ENCODE data around the gene PHF12. TPM values are rescaled to one million over a fixed set of nuclear protein-coding genes. Genes with fewer than 3 reads are reported as not detected.
"Not testable (repeated sequence)": the region's sequence is repeated elsewhere in the genome, so short reads cannot be mapped to it uniquely, and the experiment has no call there.

Gene PHF12
- total RNA-seq, 1 experiment from 2014 or later = 29.1 TPM

DNA sequence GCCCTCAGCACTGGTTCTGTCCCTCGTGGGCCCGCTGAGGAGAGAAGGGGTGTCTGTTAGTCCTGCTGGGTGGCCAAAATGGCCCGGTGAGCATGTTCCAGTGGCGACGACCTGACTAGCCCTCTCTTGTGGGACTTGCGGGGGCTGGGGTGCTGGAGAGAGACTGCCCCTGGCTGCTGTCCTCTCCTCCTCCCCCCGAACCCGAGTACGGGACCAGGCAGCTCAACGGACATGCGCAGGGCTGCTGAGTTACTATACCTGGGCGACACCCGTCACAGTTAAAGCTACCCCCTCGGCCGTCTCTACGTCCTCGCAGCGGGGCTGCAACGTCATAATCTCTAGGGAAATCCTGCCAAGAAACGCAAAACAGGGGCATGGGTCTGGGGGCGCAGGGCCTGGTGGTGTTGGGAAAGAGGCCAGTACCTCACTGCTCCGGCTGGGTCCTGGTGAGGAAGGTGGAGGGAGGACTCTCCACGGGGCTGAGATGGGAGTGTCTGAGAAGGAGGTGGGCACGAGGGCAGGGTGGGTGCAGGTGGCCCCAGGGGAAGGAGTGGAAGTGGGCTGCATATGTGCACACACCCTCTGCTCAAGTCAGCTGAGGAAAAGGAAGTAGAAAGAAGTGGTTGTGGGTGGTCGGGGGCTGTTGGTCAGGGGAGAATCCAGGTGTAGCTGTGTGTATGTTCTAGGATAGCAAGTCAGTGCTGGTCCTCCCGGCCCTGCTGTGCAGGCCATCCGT lies 67.2 kb downstream of the PHF12 start:
- no peak for DNase-seq (ENCODE audit: low read depth)

DNA sequence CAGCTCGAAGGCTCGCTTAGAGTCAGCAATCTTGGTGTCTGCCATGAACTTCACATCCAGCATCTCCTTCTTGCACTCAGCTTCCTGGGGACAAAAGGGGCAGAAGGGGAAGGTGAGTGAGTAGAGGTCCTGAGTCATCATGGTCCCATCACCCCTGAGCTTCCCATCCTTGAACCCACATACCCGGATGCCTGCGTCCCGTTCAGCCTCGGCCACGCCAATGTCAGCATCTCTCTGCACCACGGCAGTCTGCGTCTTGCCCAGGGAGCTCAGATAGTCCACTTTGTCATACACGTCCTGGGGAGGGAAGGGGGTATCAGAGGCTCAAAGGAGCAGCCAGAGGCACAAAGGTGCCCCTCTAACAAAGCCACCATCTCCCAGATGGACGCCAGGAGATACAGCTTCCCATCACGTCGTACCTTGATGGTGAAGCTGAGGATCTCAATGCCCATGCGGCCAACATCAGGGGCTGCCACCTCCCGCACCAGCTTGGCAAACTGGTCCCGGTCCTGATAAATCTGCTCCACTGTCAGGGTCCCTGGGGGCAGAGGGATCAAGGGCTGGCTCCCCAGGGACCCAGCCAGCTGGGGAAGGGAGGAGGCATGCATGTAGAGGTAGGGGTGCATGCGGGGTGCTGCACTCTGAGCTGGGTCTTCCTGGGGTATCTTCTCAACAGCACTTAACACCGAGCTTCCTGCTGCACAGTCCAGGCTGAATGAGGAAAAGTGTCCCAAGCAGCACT lies 69.0 kb downstream of the PHF12 start:
- DNase-seq (ENCODE audit: low read depth) = no peak

DNA sequence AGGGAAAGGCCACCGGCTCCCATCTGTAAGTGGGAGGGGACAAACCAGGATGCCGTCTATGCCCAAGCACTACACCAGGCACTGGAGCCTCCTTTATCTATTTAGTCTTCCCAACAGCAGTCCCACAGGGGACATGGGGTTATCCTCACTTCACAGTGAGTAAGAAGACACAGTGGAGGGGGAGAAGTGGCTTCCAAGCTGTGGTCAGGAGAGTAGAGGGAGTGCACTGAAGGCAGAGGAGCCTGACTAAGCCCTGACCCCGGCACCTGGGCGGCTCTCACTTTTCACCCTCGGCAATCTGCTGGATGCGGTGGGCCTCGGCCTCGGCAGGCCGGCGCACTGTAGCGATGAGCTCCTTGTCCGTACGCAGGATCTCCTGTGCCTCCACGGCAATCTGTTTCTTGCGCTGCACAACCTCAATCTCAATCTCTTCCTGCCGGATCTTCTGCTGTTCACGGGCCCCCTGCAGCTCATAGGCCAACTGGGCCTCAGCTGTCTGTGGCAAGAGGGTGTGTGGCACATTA lies 69.7 kb downstream of the PHF12 start:
- no peak for DNase-seq (ENCODE audit: low read depth)

DNA sequence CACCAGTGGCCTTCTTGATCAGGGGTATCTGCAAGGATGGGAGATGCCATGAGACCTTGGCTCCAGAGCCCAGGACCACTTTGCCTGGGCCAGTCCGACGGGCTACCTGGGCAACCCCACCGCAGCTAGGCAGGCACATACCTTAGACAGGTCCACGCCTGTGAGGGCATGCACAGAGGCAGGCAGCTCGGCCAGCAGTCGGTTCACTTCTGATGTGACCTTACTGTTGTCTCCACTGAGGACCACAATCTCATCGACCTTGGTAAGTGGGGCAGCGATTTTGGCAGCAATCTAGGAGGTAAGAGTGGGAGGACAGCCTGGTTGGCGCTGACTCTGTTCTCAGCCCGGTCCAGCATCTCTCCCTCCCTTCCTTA lies 70.8 kb downstream of the PHF12 start:
- DNase-seq (ENCODE audit: low read depth) = no peak

DNA sequence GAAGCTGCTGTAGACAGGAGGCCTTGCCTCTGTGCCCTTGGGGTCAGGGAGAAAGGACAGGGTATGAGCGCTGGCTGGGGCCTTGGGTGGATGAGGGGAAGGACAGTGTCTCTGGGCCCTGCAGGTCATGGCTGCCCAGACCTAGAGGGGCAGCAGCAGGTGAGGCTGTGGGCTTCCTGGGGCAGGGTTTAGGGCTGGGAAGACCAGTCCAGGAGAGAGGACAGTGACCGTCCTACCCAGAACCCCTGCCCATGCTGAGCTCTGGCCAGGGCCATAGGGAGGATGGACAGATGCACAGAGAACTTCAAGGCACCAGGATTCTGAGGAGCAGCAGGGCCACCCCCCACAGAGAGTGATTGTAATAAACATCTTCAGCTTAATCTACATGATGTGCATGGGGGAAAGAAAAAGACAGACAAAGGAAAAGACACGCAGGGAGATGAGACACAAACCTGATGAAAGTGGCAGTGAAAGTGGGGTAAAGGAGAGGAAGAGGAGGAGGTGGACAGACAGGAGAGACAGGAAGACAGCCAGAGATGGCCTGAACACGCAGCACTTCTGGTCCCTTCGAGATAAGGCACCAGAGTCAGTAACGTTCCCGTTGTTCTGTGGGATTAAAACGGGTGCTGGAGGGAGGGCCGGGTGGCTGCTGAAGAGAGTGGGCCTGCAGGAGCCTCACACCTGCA lies 71.3 kb downstream of the PHF12 start:
- no peak for DNase-seq (ENCODE audit: low read depth)

DNA sequence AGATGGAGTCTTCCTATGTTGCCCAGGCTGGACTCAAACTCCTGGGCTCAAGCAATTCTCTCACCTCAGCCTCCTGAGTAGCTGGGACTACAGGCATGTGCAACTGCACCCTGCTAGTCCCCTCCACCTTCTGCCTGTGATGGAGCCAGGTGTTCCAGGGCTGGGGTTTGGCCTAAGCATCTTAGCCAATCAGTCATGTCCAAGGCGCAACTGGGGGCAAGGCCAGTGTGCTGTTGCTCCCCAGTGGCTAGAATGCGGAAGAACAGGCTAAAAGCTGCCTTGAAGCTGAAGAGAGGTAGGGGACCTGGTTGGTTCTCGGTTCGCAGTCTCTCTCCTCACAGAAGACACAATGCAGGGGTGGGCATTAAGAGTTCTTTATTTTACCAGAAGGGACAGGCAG lies 72.3 kb downstream of the PHF12 start:
- peak; percentile 35 for DNase-seq (ENCODE audit: low read depth)

DNA sequence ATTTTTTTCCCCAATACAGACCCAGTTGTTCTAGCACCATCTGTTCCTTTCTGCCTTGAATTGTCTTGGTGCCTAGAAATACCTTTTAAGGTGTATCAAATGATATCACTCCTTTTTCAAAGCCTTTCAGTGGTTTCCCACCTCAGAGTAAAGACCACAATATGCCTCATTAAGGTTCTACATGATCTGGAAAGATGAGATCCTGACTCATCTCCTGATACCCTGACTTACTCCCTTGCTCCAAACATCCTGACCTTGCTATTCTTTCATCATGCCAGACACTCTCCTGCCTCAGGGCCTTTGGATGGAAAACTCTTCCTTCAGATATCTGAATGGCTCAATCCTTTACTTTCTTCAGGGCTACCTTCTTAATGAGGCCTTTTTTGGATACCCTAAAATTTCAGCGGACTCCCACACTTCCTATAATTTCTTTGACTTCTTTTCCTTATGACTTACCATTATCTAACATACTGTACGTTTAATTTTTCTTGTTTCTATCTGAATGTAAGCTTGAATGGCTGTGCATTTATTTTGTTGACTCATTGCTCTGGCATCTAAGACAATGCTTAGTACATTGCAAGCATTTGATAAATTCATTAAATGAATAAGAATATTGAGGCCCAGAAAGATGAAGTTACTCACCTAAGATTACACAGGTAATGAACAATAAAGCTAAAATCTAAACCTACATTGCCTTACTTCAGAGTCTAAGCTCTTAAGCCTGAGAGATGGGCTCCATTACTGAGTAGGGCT lies 73.0 kb downstream of the PHF12 start:
- no peak for DNase-seq (ENCODE audit: low read depth)

DNA sequence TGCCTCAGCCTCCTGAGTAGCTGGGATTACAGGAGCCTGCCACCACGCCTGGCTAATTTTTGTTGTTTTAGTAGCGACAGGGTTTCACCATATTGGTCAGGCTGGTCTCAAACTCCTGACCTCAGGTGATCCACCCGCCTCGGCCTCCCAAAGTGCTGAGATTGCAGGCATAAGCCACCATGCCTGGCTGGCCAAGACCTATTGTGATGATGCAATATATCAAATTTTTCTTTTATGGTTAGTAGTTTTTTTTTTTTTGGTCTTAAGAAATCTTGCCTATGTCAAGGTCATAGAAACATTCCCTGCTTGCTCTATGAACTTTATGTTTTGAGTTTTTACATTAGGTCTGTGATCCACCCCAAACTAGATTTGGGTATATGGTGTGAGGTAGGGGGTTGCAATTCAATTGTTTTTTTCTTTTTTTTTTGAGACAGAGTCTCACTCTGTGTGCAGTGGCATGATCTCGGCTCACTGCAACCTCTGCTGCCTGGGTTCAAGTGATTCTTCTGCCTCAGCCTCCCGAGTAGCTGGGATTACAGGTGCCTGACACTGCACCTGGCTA lies 74.1 kb downstream of the PHF12 start:
- not testable (repeated sequence) for DNase-seq (ENCODE audit: low read depth)

DNA sequence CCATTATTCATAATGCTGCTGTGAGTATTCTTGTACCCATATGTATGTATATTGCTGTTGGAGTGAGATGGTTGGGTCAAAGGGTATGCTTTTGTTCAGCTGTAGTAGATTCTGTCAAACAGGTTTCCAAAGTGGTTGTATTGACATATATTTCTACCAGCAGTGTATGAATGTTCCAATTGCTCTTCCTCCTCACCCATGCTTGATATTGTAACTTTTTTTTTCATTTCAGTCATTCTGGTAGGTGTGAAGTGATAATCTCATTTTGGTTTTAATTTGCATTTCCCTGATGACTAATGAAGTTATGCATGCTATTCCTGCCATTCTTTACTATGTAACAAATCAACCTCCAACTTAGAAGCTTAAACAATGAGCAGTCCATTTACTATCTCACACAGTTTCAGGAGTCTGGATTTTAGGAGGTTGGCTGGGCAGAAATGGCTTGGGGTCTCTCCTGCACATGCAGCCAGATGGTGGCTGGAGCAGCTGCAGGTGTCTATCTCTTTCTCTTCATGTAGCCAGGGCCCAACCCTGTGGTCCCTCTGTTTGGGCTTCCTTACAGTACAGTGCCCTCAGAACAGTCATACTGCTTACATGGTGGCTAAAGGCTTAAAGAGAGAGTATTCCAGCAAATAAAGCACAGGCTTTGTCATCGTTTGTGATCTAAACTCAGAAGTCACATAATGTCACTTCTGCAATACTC lies 75.3 kb downstream of the PHF12 start:
- DNase-seq (ENCODE audit: low read depth) = no peak

DNA sequence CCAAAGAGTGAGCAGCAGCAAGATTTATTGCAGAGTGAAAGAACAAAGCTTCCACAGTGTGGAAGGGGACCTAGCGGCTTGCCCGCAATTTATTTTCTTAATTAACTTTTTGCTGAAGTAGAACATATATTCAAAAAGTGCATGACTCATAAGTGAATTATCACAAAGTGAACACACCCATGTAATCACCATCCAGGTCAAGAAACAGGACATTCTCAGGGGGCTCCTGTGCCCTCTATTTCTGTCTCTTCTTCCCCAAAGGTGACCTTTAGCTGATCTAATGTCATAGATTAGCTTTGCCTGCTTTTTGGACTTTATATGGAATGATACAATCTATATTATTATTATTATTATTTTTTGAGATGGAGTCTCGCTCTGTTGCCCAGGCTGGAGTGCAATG lies 76.6 kb downstream of the PHF12 start:
- no peak for DNase-seq (ENCODE audit: low read depth)

DNA sequence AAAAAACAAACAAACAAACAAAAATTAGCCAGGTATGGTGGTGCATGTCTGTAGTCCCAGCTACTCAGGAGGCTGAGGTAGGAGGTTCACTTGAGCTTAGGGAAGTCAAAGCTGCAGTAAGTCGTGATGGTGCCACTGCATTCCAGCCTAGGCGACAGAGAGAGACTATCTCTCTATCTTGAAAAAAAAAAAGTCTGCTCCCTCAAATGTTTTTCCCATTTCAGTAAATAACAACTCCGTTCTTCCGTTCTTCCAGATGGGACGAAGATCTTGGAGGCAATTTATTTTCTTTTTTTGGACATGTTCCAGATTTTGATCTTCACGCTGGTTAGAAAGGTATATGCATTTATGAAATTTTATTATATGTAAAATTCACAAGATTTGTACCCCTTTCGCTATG lies 77.5 kb downstream of the PHF12 start:
- DNase-seq (ENCODE audit: low read depth) = no peak

DNA sequence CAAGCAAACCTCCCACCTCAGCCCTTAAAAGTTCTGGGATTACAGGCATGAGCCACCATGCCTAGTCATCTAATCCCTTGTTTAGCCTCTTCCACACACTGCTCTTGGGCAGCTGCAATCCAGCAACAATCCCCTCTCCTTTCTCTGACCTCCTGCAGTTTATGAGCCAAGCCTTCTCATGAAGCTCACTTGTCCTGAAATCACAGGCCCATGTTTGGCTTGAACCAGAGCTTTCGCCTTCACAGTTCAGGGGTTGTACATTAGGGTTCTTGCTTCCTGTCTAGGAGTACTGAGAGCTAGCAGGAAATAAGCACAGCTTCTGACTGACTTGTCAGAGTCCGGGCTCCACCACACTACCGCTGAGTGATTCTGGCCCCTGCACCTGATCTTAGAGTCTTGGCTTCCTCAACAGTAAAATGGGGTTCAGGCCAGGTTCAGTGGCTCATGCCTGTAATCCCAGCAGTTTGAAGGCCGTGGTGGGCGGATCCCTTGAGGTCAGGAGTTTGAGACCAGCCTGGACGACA lies 80.2 kb downstream of the PHF12 start:
- DNase-seq (ENCODE audit: low read depth) = no peak

DNA sequence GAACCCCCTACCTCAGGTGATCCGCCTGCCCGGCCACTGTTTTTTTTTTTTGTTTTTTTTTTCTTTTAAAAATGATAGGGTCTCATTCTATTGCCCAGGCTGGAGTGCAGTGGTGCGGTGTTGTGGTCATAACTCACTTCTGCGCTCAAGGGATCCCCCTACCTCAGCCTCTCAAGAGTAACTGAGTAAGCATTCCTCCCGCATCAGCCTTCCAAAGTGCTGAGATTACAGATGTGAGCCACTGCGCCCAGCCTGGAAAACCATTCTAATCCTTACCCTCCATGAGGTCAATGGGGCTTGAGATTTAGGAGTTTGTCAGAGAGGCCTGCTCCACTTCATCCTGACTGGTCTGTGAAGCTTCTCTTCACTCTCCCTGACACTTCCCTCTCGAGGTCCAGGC lies 84.0 kb downstream of the PHF12 start:
- no peak for DNase-seq (ENCODE audit: low read depth)

DNA sequence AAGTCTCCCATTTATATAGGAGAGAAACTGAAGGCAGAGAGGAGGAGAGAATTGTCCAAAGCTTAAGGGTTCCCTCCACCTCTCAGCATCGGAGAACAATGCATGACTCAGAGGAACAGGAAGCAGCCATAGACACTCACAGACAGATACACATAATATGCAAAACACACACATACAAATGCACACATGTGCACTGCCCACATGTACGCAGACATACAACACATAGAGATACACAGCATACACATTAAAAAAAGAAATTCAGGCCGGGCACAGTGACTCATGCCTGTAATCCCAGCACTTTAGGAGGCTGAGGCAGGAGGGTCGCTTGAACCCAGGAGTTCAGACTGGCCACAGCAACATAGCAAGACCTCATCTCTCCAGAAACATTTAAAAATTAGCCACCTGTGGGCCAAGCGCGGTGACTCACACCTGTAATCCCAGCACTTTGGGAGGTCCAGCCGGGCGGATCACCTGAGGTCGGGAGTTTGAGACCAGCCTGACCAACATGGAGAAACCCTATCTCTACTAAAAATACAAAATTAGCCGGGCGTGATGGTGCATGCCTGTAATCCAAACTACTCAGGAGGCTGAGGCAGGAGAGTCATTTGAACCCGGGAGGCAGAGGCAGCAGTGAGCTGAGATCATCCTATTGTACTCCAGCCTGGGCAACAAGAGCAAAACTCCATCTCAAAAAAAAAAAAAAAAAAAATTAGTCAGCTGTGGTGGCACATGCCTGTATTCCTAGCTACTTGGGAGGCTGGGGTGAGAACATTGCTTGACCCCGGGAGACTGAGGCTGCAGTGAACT lies 85.2 kb downstream of the PHF12 start:
- DNase-seq (ENCODE audit: low read depth) = no peak

DNA sequence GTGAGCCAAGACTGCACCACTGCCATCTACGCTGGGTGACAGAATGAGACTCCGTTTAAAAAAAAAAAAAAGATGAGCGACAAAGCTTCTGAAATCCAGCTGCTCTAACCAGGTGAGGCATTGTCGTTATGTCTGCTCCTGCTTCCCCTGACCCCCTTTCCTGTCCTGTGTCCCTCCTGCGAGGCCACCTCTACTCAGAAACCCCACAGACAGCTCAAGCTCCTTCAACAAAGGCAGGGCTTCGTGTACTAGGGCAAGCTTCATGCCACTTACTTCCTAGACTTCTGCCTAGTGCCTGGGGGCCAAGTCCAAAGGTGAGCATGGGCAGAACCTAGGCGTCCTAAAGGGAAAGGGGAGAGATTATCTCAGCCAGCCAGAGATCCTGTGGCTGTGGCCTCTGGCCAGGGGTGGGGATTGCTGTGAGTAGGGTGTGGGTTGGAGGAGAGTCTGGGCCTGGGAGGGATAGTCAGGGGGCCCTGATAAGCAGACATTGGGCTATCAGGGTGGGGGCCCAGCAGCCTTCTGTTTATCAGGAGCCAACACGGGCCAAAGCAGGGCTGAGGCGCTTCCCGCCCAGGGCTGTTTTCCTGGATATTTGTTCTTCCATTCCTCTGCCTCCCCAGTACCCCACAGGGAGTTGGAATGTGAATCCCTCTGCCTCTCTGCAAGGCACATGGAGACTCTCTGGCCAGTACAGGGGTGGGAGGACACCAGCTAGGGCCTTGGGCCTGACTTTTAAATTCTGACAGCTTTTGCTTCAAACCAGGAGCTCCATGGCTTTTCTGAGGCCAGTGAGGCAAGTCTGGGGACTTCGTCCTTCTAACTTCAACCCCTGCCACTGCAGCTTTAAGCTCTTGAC lies 86.1 kb downstream of the PHF12 start:
- no peak for DNase-seq (ENCODE audit: low read depth)

DNA sequence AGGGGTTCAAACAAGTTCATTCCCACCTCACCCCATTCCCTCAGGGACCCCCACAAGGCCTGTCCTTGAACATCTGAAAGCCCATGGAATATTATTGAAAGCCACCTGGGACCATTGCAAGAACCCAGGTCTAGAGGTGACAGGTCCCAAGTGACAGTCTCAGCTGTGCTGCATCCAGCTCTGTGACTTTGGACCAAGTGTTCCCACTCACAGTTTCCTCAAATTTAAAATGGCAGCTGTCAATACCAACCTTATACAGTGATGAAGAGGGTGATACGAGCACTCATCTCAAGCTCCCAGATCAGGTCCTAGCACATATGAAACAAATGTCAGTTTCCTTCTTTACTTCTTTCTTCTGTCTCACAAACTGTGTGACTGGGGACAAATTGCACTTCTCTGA lies 87.4 kb downstream of the PHF12 start:
- no peak for DNase-seq (ENCODE audit: low read depth)

DNA sequence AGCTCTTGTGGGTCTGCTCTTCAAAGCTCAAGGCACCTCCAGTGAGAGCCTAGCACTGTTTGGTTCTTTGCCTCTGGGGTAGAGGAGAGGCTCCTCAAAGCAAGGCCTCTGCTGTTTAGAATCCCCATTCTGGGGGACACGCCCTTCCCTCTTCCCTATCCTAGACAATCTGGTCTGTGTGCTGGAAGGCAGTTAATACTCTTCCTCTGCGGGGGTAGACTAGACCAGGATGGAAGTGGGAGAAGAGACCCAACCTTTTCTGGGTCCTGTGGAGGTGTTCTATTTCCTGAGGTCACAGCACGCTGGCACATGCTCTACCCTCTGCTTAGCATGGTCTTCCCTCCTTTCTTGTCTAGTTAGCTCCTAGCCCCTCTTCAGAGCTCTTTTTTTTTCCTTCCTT lies 88.8 kb downstream of the PHF12 start:
- no peak for DNase-seq (ENCODE audit: low read depth)

DNA sequence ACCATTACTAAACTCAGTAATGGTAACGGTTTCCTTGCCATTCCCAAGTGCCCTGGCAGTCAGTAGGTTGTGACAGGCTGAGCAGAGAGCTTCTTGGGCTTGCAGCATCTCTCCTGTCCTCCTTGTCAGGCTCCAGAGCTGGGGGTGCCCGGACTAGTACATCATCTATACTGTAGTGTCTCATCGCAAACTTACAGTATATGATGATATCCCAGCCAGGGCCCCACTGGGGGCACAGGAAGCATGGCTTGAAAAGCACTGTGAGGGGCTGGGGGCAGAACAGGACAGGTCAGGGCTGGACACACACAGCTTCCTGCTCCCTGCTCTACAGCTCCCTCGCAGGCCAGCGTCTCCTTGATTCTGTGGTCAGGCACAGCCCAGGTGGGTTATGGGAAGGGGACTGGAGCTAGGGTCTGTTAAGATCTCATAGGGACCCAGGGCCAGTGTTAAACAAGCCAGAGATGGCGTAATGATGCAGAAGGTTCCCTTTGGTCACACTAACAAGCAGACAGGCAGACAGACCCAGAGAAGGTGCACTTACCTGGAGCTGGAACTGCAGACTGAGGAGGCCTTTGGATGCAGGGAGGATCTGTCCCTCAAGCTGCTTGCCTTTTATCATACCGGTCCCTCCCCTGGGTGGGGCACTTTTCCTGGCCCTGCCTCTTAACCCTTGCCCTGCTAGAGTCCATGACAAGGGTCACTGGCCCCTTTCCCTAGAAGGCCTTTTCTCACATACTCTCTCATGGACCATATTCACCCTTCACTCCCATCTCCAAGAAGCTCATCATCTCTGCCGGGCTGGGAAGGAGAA lies 89.7 kb downstream of the PHF12 start:
- DNase-seq (ENCODE audit: low read depth) = no peak

Measured in Daoy (cell line).